Measurements from ENCODE around the gene ZDHHC18. TPM values are rescaled to one million over a fixed set of nuclear protein-coding genes. Genes with fewer than 3 reads are reported as not detected.
A peak's percentile ranks its signal among the peaks of the same experiment; 100 is the strongest.

ZDHHC18 gene
- total RNA-seq, 1 donor from 2014 or later, result 30.4 TPM

GRCh38 chr1:26786437-26787380 is 39.8 kb upstream of the ZDHHC18 start:
- peak overlapping the region; percentile 100 for H3K27ac Mint-ChIP-seq
- H3K79me2 ChIP-seq (ENCODE audit: low read depth), result peaks cover 11% of the 10 kb centered on the region
- H3K4me2 ChIP-seq, result peak overlapping the region; percentile 87
- H3K27ac ChIP-seq, result peak overlapping the region; percentile 84
- DNase-seq (ENCODE audit: low spot score), result peak; percentile 72
- H3K4me1 ChIP-seq, result peaks cover 35% of the 10 kb centered on the region
- no peaks in the 10 kb centered on the region for H3K27me3 ChIP-seq
- peaks cover 14% of the 10 kb centered on the region for H4K20me1 ChIP-seq (ENCODE audit: low read depth)
- H3F3A ChIP-seq (ENCODE audit: low read depth), result peaks cover 70% of the 10 kb centered on the region
- no peaks in the 10 kb centered on the region for H3K9me3 ChIP-seq (ENCODE audit: low read depth)
- peaks cover 5% of the 10 kb centered on the region for H3K36me3 Mint-ChIP-seq
- peaks cover 7% of the 10 kb centered on the region for H3K27me3 Mint-ChIP-seq (ENCODE audit: insufficient read depth, low read depth)
- peak overlapping the region; percentile 23 for H2AFZ ChIP-seq (replicated peaks)
- peaks cover 72% of the 10 kb centered on the region for H3K4me1 Mint-ChIP-seq
- H3K36me3 ChIP-seq, result peaks cover 7% of the 10 kb centered on the region
- H3K9ac ChIP-seq, result peak overlapping the region; percentile 61
- peak overlapping the region; percentile 61 for H3K4me3 ChIP-seq
- H3K9me3 Mint-ChIP-seq, result no peaks in the 10 kb centered on the region
- H3K4me3 Mint-ChIP-seq, result peak overlapping the region; percentile 96
- no peak for TF ChIP-seq CTCF (IDR thresholded peaks at IDR 0.05)

GRCh38 chr1:26787381-26787705 is 39.1 kb upstream of the ZDHHC18 start:
- peaks cover 68% of the 10 kb centered on the region for H3K4me1 Mint-ChIP-seq
- H3K27ac Mint-ChIP-seq, result peak overlapping the region; percentile 100
- H3K27ac ChIP-seq, result peak overlapping the region; percentile 84
- H3F3A ChIP-seq (ENCODE audit: low read depth), result peaks cover 64% of the 10 kb centered on the region
- H3K36me3 ChIP-seq, result peaks cover under 1% of the 10 kb centered on the region
- H3K27me3 ChIP-seq, result no peaks in the 10 kb centered on the region
- H3K9me3 ChIP-seq (ENCODE audit: low read depth), result no peaks in the 10 kb centered on the region
- peaks cover 12% of the 10 kb centered on the region for H4K20me1 ChIP-seq (ENCODE audit: low read depth)
- TF ChIP-seq CTCF (IDR thresholded peaks at IDR 0.05) (no peak), EZH2 (IDR thresholded peaks at IDR 0.05) (peak; percentile 10), EZH2phosphoT487 (IDR thresholded peaks at IDR 0.05) (no peak)
- peak overlapping the region; percentile 87 for H3K4me2 ChIP-seq
- H3K79me2 ChIP-seq (ENCODE audit: low read depth), result peaks cover 11% of the 10 kb centered on the region
- H2AFZ ChIP-seq (replicated peaks), result peak overlapping the region; percentile 74
- peak overlapping the region; percentile 96 for H3K4me3 Mint-ChIP-seq
- DNase-seq (ENCODE audit: low spot score), result peak; percentile 87
- peaks cover 7% of the 10 kb centered on the region for H3K27me3 Mint-ChIP-seq (ENCODE audit: insufficient read depth, low read depth)
- H3K9ac ChIP-seq, result peak overlapping the region; percentile 61
- H3K36me3 Mint-ChIP-seq, result peaks cover 1% of the 10 kb centered on the region
- H3K4me3 ChIP-seq, result peak overlapping the region; percentile 61
- peaks cover 35% of the 10 kb centered on the region for H3K4me1 ChIP-seq
- H3K9me3 Mint-ChIP-seq, result no peaks in the 10 kb centered on the region

- TF ChIP-seq EZH2phosphoT487 (IDR thresholded peaks at IDR 0.05), result no peak
- no peak for TF ChIP-seq CTCF (IDR thresholded peaks at IDR 0.05)
- no peak for TF ChIP-seq EZH2 (IDR thresholded peaks at IDR 0.05)
- peaks cover 58% of the 10 kb centered on the region for H3F3A ChIP-seq (ENCODE audit: low read depth)
- H3K4me2 ChIP-seq, result peak within 1 kb of the TSS; percentile 87
- no peaks in the 10 kb centered on the region for H3K9me3 Mint-ChIP-seq
- H3K79me2 ChIP-seq (ENCODE audit: low read depth), result peaks cover 11% of the 10 kb centered on the region
- peaks cover 10% of the 10 kb centered on the region for H4K20me1 ChIP-seq (ENCODE audit: low read depth)
- peak; percentile 95 for DNase-seq (ENCODE audit: low spot score)
- peak within 1 kb of the TSS; percentile 61 for H3K4me3 ChIP-seq
- no peaks in the 10 kb centered on the region for H3K36me3 ChIP-seq
- H3K27me3 ChIP-seq, result no peaks in the 10 kb centered on the region
- peaks cover 62% of the 10 kb centered on the region for H3K4me1 Mint-ChIP-seq
- peaks cover 33% of the 10 kb centered on the region for H3K4me1 ChIP-seq
- H3K27ac ChIP-seq, result peak within 1 kb of the TSS; percentile 84
- H3K9ac ChIP-seq, result peak within 1 kb of the TSS; percentile 61
- H3K27me3 Mint-ChIP-seq (ENCODE audit: insufficient read depth, low read depth), result peaks cover 7% of the 10 kb centered on the region
- no peaks in the 10 kb centered on the region for H3K36me3 Mint-ChIP-seq
- H2AFZ ChIP-seq (replicated peaks), result peak within 1 kb of the TSS; percentile 74
- H3K4me3 Mint-ChIP-seq, result peak within 1 kb of the TSS; percentile 96
- H3K27ac Mint-ChIP-seq, result peak within 1 kb of the TSS; percentile 100
- no peaks in the 10 kb centered on the region for H3K9me3 ChIP-seq (ENCODE audit: low read depth)
These were observed 38.6 kb upstream of the ZDHHC18 start, which contains the start of gene PIGV for GRCh38 chr1:26787706-26788514. Gene PIGV (plus strand): TSS chr1:26787950. CDS start chr1:26790816, 2,866 bp downstream.
